Astrocyte (in vitro differentiated cells and primary cell): ENCODE data around the gene ULBP2. TPM values are rescaled to one million over a fixed set of nuclear protein-coding genes. Genes with fewer than 3 reads are reported as not detected.

Experiments used
- DNase-seq: peaks from one replicate; pipeline ENCODE4 v3.0.0-alpha.2; 2010; ENCODE audit warnings: low read depth
- FAIRE-seq: peaks from 2 replicates; lab custom pipeline; 2011; peaks lifted over from hg19 to GRCh38; lab: Jason Lieb, UNC
- H2AFZ ChIP-seq: 2 replicates; pipeline ENCODE4 v1.6.0; 2012; ENCODE audit warnings: low read depth, low read length, inconsistent platforms
- H3K27ac ChIP-seq: 2 replicates; pipeline ENCODE4 v1.5.1; 2011; ENCODE audit warnings: low read depth, low read length, inconsistent platforms
- H3K27me3 ChIP-seq: 2 replicates; pipeline ENCODE4 v1.6.0; 2011; ENCODE audit warnings: low read length, inconsistent platforms; ENCODE audit not compliant: insufficient read depth
- H3K36me3 ChIP-seq: 2 replicates; pipeline ENCODE4 v1.5.1; 2011; ENCODE audit warnings: low read length, inconsistent platforms; ENCODE audit not compliant: insufficient read depth
- H3K4me1 ChIP-seq: 2 replicates; pipeline ENCODE4 v1.5.1; 2011; ENCODE audit warnings: low read length, inconsistent platforms; ENCODE audit not compliant: insufficient read depth
- H3K4me2 ChIP-seq: 2 replicates; pipeline ENCODE4 v1.6.0; 2012; ENCODE audit warnings: low read length, inconsistent platforms
- H3K4me3 ChIP-seq: 2 replicates; pipeline ENCODE4 v1.5.1; 2011; ENCODE audit warnings: low read depth, mild to moderate bottlenecking, low read length, inconsistent platforms; ENCODE audit not compliant: insufficient read depth
- H3K79me2 ChIP-seq: 2 replicates; pipeline ENCODE4 v1.6.0; 2012; ENCODE audit warnings: mild to moderate bottlenecking, low read length, inconsistent platforms; ENCODE audit not compliant: insufficient read depth
- H3K9ac ChIP-seq: 2 replicates; pipeline ENCODE4 v1.6.0; 2012; ENCODE audit warnings: mild to moderate bottlenecking, low read length, inconsistent platforms
- H3K9me3 ChIP-seq: 2 replicates; pipeline ENCODE4 v1.5.1; 2012; ENCODE audit warnings: low read depth, mild to moderate bottlenecking, low read length, inconsistent platforms; ENCODE audit not compliant: insufficient read depth
- H4K20me1 ChIP-seq: 2 replicates; pipeline ENCODE4 v1.6.0; 2012; ENCODE audit warnings: low read length, inconsistent platforms; ENCODE audit not compliant: insufficient read depth
- H3K27ac Mint-ChIP-seq: one replicate; pipeline ENCODE4 v1.8.0; 2021; ENCODE audit warnings: mild to moderate bottlenecking, mixed read lengths; ENCODE audit not compliant: unreplicated experiment
- H3K27me3 Mint-ChIP-seq: one replicate; pipeline ENCODE4 v1.8.0; 2021; ENCODE audit warnings: low read depth, mixed read lengths; ENCODE audit not compliant: unreplicated experiment
- H3K36me3 Mint-ChIP-seq: one replicate; pipeline ENCODE4 v1.8.0; 2021; ENCODE audit warnings: low read depth, mixed read lengths; ENCODE audit not compliant: unreplicated experiment
- H3K4me1 Mint-ChIP-seq: one replicate; pipeline ENCODE4 v1.8.0; 2021; ENCODE audit warnings: low read depth, mixed read lengths; ENCODE audit not compliant: unreplicated experiment
- H3K4me3 Mint-ChIP-seq: one replicate; pipeline ENCODE4 v1.8.0; 2021; ENCODE audit warnings: mild to moderate bottlenecking, moderate library complexity, mixed read lengths; ENCODE audit not compliant: unreplicated experiment
- H3K9me3 Mint-ChIP-seq: one replicate; pipeline ENCODE4 v1.8.0; 2021; ENCODE audit warnings: mild to moderate bottlenecking, mixed read lengths; ENCODE audit not compliant: unreplicated experiment
- EZH2 ChIP-seq: IDR thresholded peaks from 2 replicates; pipeline ENCODE4 v1.6.1; 2012; ENCODE audit warnings: mild to moderate bottlenecking, low read length, inconsistent platforms; ENCODE audit not compliant: insufficient read depth
- total RNA-seq: library from RNA; stranded (reverse); gene quantifications from 2 replicates; pipeline ENCODE4 v1.2.1, GENCODE V29; 2021
- TF ChIP-seq, protein P1 (sequence below): IDR thresholded peaks from 2 replicates; pipeline ENCODE4 v1.5.1; 2011; ENCODE audit warnings: low read depth, mild to moderate bottlenecking, inconsistent platforms, low read length, moderate library complexity; ENCODE audit not compliant: insufficient read depth

ULBP2 gene
- total RNA-seq, 1 donor from 2014 or later: 7.3 TPM

DNA sequence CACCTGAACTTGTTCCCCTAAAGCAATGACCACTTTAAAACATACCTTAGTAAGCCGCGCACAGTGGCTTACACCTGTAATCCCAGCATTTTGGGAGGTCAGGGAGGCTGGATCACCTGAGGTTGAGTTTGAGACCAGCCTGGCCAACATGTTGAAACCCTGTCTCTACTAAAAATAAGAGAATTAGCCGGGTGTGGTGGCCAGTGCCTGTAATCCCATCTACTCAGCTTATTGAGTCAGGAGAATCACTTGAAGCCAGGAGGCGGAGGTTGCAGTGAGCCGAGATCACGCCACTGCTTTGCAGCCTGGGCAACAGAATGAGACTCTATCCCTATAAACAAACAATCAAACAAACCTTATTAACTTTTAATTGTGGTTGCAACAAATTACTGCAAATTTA lies 42.3 kb upstream of the ULBP2 start:
- no peak overlapping the region for H3K27ac ChIP-seq
- peaks cover 26% of the 10 kb centered on the region for H3K4me1 ChIP-seq
- H3K79me2 ChIP-seq: no peaks in the 10 kb centered on the region
- Mint-ChIP-seq H3K27me3 (peaks cover 59% of the 10 kb centered on the region), H3K27ac (no peak overlapping the region), H3K36me3 (no peaks in the 10 kb centered on the region), H3K4me1 (peaks cover 9% of the 10 kb centered on the region), H3K9me3 (no peaks in the 10 kb centered on the region), H3K4me3 (no peak overlapping the region)
- no peak overlapping the region for H3K4me3 ChIP-seq
- no peaks in the 10 kb centered on the region for H3K36me3 ChIP-seq
- TF ChIP-seq, protein P1, sequence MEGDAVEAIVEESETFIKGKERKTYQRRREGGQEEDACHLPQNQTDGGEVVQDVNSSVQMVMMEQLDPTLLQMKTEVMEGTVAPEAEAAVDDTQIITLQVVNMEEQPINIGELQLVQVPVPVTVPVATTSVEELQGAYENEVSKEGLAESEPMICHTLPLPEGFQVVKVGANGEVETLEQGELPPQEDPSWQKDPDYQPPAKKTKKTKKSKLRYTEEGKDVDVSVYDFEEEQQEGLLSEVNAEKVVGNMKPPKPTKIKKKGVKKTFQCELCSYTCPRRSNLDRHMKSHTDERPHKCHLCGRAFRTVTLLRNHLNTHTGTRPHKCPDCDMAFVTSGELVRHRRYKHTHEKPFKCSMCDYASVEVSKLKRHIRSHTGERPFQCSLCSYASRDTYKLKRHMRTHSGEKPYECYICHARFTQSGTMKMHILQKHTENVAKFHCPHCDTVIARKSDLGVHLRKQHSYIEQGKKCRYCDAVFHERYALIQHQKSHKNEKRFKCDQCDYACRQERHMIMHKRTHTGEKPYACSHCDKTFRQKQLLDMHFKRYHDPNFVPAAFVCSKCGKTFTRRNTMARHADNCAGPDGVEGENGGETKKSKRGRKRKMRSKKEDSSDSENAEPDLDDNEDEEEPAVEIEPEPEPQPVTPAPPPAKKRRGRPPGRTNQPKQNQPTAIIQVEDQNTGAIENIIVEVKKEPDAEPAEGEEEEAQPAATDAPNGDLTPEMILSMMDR: no peak
- no peak for TF ChIP-seq EZH2
- DNase-seq (no peak), FAIRE-seq (no peak)
- no peaks in the 10 kb centered on the region for H3K9me3 ChIP-seq
- no peaks in the 10 kb centered on the region for H3K27me3 ChIP-seq
- H4K20me1 ChIP-seq: no peaks in the 10 kb centered on the region
- no peak overlapping the region for H3K9ac ChIP-seq
- H2AFZ ChIP-seq: no peak overlapping the region
- H3K4me2 ChIP-seq: no peak overlapping the region

DNA sequence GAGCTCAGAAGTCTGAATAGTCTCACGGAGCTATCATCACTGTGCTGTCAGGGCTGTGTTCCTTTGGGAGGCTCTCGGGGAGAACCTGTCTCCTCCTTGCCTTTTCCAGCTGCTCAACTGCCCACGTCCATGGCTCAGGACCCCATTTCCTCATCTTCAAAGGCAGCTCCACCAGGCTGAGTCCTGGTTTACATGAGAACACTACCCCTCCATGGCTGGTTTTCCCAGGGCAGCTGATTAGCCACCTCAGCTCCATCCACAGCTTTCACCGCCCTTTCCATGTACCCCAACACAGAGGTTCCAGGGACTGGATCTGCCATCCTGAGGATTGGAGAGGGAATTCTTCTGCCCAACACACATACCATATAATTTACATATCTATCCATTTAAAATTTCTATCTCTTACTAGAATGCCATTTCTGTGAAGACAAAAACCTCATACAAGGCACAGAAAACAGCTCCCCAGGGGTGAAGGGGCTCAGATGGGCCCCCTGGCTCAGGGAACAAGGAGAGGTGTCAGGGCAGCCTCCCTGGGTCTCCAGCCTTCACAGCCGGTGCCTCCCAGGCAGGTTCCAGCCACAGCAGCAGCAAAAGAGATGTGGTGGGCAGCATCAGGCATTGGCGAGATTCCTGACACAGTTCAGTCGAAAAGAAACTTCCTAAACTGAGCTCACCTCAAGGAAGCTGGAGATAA lies 41.7 kb upstream of the ULBP2 start:
- TF ChIP-seq EZH2: no peak
- TF ChIP-seq, protein P1: no peak
- H3K4me3 Mint-ChIP-seq: no peak overlapping the region
- Histone ChIP-seq H3K9me3 (no peaks in the 10 kb centered on the region), H3K4me3 (no peak overlapping the region), H2AFZ (no peak overlapping the region), H3K79me2 (no peaks in the 10 kb centered on the region), H4K20me1 (no peaks in the 10 kb centered on the region), H3K36me3 (no peaks in the 10 kb centered on the region), H3K27ac (no peak overlapping the region), H3K4me1 (peaks cover 25% of the 10 kb centered on the region), H3K9ac (no peak overlapping the region), H3K4me2 (no peak overlapping the region), H3K27me3 (no peaks in the 10 kb centered on the region)
- FAIRE-seq (no peak), DNase-seq (no peak)
- H3K9me3 Mint-ChIP-seq: peaks cover 3% of the 10 kb centered on the region
- H3K27me3 Mint-ChIP-seq: peaks cover 60% of the 10 kb centered on the region
- H3K4me1 Mint-ChIP-seq: peaks cover 9% of the 10 kb centered on the region
- H3K36me3 Mint-ChIP-seq: no peaks in the 10 kb centered on the region
- H3K27ac Mint-ChIP-seq: no peak overlapping the region
